Central memory CD8-positive, alpha-beta T cell (primary cell): ENCODE measurements around the gene VWA5B1.

Experiments
- ATAC-seq: fragments of 150-1000 bp; cut with Tn5 transposase; replicated peaks from 2 replicates; pipeline ENCODE4 v1.10.0; 2022; ENCODE audit warnings: mild to moderate bottlenecking, moderate FRiP score, moderate number of reproducible peaks; ENCODE audit not compliant: poor library complexity, severe bottlenecking; ENCODE audit errors: extremely low read depth
- DNase-seq, 2 donors: peaks; one replicate each; pipeline ENCODE4 v3.0.0; 2021; ENCODE audit warnings: low spot score in 2 of 2
- H3K27ac Mint-ChIP-seq: one replicate; pipeline ENCODE4 v1.8.0; 2022; ENCODE audit warnings: low read depth, mild to moderate bottlenecking, moderate library complexity, mixed read lengths
- H3K27me3 Mint-ChIP-seq: one replicate; pipeline ENCODE4 v1.8.0; 2022; ENCODE audit warnings: mixed read lengths
- H3K36me3 Mint-ChIP-seq: one replicate; pipeline ENCODE4 v1.8.0; 2022; ENCODE audit warnings: mild to moderate bottlenecking, moderate library complexity, mixed read lengths; ENCODE audit not compliant: insufficient read depth
- H3K4me1 Mint-ChIP-seq: one replicate; pipeline ENCODE4 v1.8.0; 2022; ENCODE audit warnings: mixed read lengths
- H3K4me3 Mint-ChIP-seq: one replicate; pipeline ENCODE4 v1.8.0; 2022; ENCODE audit warnings: mild to moderate bottlenecking, moderate library complexity, mixed read lengths
- H3K9me3 Mint-ChIP-seq: one replicate; pipeline ENCODE4 v1.8.0; 2022; ENCODE audit warnings: mixed read lengths

The VWA5B1 gene, protein sequence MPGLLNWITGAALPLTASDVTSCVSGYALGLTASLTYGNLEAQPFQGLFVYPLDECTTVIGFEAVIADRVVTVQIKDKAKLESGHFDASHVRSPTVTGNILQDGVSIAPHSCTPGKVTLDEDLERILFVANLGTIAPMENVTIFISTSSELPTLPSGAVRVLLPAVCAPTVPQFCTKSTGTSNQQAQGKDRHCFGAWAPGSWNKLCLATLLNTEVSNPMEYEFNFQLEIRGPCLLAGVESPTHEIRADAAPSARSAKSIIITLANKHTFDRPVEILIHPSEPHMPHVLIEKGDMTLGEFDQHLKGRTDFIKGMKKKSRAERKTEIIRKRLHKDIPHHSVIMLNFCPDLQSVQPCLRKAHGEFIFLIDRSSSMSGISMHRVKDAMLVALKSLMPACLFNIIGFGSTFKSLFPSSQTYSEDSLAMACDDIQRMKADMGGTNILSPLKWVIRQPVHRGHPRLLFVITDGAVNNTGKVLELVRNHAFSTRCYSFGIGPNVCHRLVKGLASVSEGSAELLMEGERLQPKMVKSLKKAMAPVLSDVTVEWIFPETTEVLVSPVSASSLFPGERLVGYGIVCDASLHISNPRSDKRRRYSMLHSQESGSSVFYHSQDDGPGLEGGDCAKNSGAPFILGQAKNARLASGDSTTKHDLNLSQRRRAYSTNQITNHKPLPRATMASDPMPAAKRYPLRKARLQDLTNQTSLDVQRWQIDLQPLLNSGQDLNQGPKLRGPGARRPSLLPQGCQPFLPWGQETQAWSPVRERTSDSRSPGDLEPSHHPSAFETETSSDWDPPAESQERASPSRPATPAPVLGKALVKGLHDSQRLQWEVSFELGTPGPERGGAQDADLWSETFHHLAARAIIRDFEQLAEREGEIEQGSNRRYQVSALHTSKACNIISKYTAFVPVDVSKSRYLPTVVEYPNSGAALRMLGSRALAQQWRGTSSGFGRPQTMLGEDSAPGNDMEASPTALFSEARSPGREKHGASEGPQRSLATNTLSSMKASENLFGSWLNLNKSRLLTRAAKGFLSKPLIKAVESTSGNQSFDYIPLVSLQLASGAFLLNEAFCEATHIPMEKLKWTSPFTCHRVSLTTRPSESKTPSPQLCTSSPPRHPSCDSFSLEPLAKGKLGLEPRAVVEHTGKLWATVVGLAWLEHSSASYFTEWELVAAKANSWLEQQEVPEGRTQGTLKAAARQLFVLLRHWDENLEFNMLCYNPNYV

DNA sequence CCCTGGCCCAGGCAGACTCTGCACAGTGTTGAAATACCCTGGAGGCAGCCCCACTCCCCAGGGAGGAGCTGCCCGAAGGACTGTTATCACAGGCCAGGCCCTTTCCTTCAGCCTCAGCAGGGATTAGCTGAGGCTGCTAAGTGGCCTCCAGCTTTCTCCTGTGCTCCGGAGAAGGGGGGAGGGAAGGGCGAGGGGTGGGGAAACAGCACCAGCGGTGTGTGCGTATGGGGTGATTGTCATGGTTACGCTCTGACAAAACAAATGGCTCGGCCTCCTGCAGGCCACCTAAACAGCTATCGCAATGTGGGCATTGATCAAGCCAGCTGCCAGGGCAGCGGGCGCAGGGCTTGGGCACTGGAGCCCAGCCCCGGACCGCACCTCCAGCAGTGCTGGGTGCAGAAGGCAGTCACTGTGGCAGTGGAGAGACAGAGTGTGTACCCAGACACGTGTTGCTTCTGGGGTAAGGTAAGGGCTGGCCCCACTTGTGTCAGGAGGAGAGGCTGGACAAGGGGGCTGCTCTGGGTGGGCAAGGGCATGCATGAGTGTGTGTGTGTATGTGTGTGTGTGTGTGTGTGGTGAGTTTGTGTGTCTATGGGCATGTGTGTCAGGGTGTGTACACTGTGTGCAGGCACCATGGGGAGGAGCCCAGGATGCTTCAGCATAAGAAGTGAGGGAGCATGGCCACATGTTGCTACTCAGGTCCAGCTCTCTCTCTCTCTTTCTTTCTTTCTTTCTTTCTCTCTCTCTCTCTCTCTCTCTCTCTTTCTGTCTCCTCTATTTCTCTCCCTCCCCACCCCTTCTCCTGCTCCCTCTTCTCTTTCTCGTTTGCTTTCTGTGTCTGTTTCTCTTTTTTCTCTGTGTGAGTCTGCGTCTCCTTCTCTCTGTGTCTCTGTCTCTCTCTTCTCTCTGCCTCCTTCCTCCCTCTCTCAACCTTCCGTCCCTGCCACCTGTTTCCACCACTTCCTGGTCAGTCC, at the start of gene VWA5B1:
Gene VWA5B1, plus strand, starts transcription at position 252 of the 974 bp plus-strand sequence. CDS start 19,727 bp downstream, outside the sequence.
- Mint-ChIP-seq H3K9me3 (no peaks in the 10 kb centered on the region), H3K4me1 (peaks cover 10% of the 10 kb centered on the region), H3K27ac (no peak within 1 kb of the TSS), H3K36me3 (peaks cover 2% of the 10 kb centered on the region), H3K4me3 (no peak within 1 kb of the TSS), H3K27me3 (peaks cover 88% of the 10 kb centered on the region)
- DNase-seq = no peak
- ATAC-seq = no peak

DNA sequence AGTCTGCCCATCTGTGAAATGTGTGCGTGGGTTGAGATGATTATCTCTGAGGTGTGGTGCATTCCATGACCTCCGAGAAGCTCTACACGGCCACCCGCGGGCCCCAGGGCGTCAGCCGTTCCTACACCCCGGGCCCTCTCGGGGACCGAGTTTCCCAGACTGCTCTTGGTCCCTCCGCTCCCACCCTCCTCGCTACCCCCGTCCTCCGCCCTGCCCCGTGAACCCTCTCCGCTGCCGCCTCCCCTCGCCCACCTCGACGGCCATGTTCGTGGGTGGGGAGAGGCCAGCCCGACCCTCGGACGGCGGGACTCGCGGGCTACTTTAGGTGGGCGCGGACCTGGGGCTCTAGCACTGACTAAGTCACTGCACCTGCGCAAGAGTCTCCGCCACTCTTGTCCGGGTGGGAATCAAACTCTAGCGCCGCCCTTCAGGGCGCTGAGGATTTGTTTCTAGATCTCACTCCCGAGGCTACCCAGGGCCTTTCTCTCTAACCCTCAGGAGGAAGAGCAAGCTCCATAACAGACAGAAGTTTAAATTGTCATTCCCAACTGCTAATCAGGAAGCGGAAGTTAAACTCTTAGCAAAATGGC, 47.7 kb upstream of the VWA5B1 start:
- H3K9me3 Mint-ChIP-seq = no peaks in the 10 kb centered on the region
- no peaks in the 10 kb centered on the region for H3K4me1 Mint-ChIP-seq
- no peak for ATAC-seq
- H3K27ac Mint-ChIP-seq = no peak overlapping the region
- H3K4me3 Mint-ChIP-seq = no peak overlapping the region
- H3K36me3 Mint-ChIP-seq = no peaks in the 10 kb centered on the region
- DNase-seq = no peak
- peaks cover 26% of the 10 kb centered on the region for H3K27me3 Mint-ChIP-seq

DNA sequence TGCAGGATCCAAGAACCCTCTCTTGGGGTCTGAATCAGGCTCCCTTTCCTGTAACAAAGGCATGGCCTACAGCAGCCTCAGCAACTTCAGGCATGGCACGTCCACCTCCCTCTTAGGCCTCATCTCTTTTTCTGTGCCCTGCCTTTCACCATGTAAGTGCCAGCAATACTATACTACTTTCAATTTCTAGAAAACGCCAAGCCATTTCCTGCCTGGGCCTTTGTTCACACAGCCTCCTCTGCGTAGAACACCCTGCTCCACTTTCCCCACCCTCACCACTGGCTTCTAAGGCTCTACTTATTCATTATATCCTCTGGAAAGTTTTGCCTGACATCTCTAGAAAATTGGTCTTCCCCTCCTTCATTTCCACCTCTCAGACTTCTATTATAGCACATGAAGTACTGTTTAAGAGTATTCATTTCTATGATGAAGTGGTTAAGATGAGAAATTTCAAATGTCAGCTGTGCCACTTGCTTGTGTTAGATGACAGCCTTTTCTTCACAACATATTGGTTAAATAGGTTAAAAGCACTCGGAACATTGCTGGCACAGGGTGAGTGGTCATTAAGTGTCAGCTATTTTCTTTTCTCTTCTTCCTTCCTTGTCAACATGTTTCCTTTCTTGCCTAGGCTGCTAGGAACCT, 41.6 kb upstream of the VWA5B1 start:
- Mint-ChIP-seq H3K9me3 (no peaks in the 10 kb centered on the region), H3K27me3 (no peaks in the 10 kb centered on the region), H3K4me3 (peak overlapping the region; percentile 50), H3K27ac (peak overlapping the region; percentile 80), H3K4me1 (peaks cover 17% of the 10 kb centered on the region), H3K36me3 (no peaks in the 10 kb centered on the region)
- no peak for DNase-seq
- ATAC-seq = peak; percentile 92

DNA sequence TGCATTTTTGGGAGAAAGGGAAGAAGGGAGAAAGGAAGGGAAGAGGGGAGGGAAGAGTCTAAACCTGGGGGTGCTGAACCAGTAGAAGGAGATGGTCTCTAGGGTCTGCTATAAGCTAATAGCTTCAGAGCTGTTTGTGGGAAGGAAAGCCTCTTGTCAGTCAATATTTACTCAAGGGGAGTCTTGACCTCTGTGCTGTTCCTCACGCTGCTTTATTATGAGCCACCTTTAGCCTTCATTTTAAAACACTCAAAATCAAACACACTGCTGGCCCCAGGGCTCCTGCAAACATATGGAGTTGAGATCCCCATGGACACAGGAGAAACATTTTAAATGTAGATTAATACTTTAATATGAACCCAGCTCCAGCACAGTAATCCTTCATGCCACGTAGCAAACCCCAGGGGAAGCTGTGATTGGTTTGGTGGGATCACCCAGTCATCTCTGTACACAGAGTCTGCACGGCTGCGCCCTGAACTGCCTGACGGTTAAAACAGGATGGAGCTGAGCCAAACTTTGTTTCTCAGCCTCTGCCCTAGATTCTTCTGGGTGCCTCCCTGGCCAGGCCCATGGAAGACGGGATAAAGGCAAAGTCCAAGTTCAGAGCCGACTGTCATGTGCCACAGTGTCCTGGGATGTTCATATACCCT, 40.2 kb upstream of the VWA5B1 start:
- Mint-ChIP-seq H3K27ac (no peak overlapping the region), H3K4me3 (no peak overlapping the region), H3K27me3 (peaks cover 3% of the 10 kb centered on the region), H3K9me3 (no peaks in the 10 kb centered on the region), H3K4me1 (peaks cover 17% of the 10 kb centered on the region), H3K36me3 (no peaks in the 10 kb centered on the region)
- DNase-seq (no peak), ATAC-seq (no peak)

DNA sequence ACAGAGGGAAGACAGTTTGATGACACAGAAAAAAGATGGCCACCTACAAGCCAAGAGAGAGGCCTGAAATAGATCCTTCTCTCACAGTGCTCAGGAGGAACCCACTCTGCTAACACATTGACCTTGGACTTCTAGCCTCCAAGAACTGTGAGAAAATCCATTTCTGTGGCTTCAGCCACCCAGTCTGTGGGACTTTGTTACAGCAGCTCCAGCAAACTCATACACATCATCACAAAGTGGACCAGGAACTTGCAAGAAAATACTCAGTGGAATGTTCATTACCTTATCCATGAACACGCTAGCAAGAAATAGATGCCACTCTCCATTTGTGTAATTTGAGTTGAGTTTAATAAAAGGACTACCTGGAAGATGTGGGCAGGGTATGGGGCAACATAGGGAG, 38.1 kb upstream of the VWA5B1 start:
- ATAC-seq (no peak), DNase-seq (no peak)
- Mint-ChIP-seq H3K27me3 (peaks cover 20% of the 10 kb centered on the region), H3K27ac (no peak overlapping the region), H3K9me3 (no peaks in the 10 kb centered on the region), H3K36me3 (no peaks in the 10 kb centered on the region), H3K4me1 (peaks cover 17% of the 10 kb centered on the region), H3K4me3 (no peak overlapping the region)

DNA sequence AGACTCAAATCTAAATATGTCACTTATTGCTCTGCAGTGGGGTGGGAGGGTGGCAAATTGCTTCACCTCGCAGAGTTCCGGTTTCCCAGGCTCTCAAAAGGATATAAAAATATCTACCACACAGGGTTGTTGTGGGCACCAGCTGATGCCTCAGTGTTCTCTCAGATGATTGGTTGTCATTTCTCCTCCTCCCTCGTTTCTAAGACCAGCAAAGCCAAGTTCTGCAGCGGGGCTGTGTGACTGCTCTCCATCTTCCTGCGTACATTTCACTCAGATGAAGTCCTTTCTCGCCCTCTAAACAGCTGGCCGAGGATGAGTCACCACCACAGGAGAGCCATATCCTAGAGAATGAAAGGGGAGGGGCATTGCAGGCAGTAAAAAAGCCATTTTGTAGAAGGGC, 35.0 kb upstream of the VWA5B1 start:
- DNase-seq = no peak
- Mint-ChIP-seq H3K4me1 (no peaks in the 10 kb centered on the region), H3K36me3 (no peaks in the 10 kb centered on the region), H3K9me3 (no peaks in the 10 kb centered on the region), H3K27me3 (peaks cover 31% of the 10 kb centered on the region), H3K4me3 (no peak overlapping the region), H3K27ac (no peak overlapping the region)
- ATAC-seq = no peak

DNA sequence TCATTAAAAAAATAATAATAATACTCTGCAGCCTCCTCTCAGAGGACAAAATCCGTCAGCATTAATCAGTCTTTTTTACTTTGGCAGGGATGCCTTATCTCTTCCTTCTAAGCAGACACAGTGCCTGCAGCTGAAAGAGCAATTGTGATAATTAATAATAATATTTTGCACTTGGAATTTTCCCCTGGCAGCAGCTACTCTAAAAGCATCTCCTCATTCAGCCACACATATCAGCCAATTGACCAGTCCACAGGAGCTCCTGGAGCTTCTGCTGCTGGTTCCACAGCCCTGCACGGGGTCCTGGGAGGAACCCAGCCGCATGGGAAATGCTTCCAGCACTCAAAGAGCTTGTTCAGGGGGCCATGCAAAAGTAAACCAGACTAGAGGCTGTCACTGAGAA, 31.0 kb upstream of the VWA5B1 start:
- no peaks in the 10 kb centered on the region for H3K4me1 Mint-ChIP-seq
- H3K4me3 Mint-ChIP-seq = no peak overlapping the region
- no peaks in the 10 kb centered on the region for H3K9me3 Mint-ChIP-seq
- H3K27me3 Mint-ChIP-seq = peaks cover 54% of the 10 kb centered on the region
- DNase-seq (no peak), ATAC-seq (no peak)
- no peak overlapping the region for H3K27ac Mint-ChIP-seq
- peaks cover 2% of the 10 kb centered on the region for H3K36me3 Mint-ChIP-seq

DNA sequence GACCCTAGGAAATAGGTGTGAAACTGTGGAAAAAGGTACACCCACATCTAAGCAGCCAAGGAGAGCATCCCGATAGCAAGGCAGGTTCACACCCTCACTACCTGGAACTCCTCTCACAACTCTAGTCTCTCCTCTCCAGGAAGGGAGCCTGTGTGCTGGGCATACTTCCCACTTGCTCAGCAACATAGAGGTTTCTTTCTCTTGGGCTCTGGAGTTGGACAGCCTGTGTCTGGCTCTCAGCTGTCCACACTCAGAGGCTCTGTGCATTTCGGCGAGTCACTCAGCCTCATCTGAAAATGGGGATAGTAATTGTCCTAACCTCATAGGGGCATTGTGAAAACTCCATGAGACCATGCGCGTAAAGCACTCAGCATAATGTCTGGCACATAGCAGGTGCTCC, 29.6 kb upstream of the VWA5B1 start:
- Mint-ChIP-seq H3K4me3 (no peak overlapping the region), H3K36me3 (peaks cover 2% of the 10 kb centered on the region), H3K4me1 (no peaks in the 10 kb centered on the region), H3K27ac (no peak overlapping the region), H3K27me3 (peaks cover 44% of the 10 kb centered on the region), H3K9me3 (no peaks in the 10 kb centered on the region)
- ATAC-seq (no peak), DNase-seq (no peak)

DNA sequence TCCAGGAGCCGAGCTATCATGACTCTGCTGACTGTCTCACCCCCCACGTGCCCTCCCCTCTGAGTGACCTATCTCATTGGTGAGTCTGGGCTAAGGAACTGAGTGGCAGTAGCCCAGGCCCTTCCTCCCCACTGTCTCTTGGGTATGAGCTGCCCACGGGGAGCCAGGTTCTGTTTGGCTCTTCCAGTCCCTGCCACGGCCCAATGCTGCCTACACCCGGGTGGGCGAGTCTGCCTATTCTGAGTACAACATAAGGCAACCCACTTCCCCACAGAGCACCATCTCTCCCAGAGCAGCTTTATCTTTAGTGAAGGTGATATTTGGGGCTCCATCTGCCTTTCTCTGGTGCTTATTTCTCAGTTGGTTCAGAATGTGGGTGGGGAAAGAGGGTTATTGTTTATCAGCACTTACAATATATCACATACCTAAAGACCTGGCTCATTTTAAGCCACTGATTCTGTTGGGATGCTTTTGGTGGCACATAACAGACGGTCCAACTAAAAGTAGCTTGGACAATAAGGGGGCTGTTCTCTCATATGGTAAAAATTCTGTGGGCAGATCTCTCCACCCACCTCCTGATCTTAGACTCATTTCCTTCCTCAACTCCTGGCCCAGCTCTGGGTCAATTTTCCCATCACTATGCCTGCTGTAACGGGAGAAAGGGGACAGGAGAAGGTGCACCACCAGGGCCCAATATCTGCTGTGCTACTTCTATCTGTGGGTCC, 27.7 kb upstream of the VWA5B1 start:
- no peaks in the 10 kb centered on the region for H3K4me1 Mint-ChIP-seq
- peaks cover 33% of the 10 kb centered on the region for H3K27me3 Mint-ChIP-seq
- H3K36me3 Mint-ChIP-seq = peaks cover 2% of the 10 kb centered on the region
- H3K4me3 Mint-ChIP-seq = no peak overlapping the region
- DNase-seq (no peak), ATAC-seq (no peak)
- H3K9me3 Mint-ChIP-seq = no peaks in the 10 kb centered on the region
- no peak overlapping the region for H3K27ac Mint-ChIP-seq

DNA sequence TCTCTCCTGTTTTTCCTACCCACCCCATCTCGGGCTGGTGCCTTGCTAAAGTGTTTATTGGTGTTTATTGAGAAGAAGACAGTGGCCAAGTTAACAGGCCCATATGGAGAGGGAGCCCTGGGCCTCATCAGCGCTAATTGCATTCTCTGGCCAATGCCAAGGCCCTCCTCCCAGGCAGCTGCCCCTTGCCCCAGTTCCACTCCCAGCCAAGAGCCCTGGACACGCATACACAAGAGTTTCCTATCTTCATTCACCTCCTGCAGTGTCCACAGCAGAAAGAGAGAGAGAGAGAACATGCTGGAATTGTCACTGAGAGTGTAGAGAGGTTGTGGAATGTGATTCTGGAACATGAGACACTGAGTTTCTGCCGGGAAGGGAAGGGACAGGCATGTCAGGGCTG, 25.4 kb upstream of the VWA5B1 start:
- Mint-ChIP-seq H3K4me3 (no peak overlapping the region), H3K27me3 (peaks cover 44% of the 10 kb centered on the region), H3K9me3 (no peaks in the 10 kb centered on the region), H3K36me3 (peaks cover 2% of the 10 kb centered on the region), H3K4me1 (no peaks in the 10 kb centered on the region), H3K27ac (no peak overlapping the region)
- ATAC-seq = no peak
- no peak for DNase-seq
